ENCODE data around the gene SLC25A12. TPM values are rescaled to one million over a fixed set of nuclear protein-coding genes. Genes with fewer than 3 reads are reported as not detected.

The SLC25A12 gene
- total RNA-seq, 1 donor from 2014 or later, result 20.5 TPM

GRCh38 chr2:171798156-171798820, 95.8 kb downstream of the SLC25A12 start:
- TF ChIP-seq, protein P1, sequence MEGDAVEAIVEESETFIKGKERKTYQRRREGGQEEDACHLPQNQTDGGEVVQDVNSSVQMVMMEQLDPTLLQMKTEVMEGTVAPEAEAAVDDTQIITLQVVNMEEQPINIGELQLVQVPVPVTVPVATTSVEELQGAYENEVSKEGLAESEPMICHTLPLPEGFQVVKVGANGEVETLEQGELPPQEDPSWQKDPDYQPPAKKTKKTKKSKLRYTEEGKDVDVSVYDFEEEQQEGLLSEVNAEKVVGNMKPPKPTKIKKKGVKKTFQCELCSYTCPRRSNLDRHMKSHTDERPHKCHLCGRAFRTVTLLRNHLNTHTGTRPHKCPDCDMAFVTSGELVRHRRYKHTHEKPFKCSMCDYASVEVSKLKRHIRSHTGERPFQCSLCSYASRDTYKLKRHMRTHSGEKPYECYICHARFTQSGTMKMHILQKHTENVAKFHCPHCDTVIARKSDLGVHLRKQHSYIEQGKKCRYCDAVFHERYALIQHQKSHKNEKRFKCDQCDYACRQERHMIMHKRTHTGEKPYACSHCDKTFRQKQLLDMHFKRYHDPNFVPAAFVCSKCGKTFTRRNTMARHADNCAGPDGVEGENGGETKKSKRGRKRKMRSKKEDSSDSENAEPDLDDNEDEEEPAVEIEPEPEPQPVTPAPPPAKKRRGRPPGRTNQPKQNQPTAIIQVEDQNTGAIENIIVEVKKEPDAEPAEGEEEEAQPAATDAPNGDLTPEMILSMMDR (conservative IDR thresholded peaks at IDR 0.05), result no peak
- Mint-ChIP-seq H3K27ac (ENCODE audit: unreplicated experiment) (peak overlapping the region; percentile 74), H3K9me3 (no peaks in the 10 kb centered on the region), H3K4me3 (peak overlapping the region; percentile 23), H3K36me3 (ENCODE audit: low read depth) (no peaks in the 10 kb centered on the region), H3K27me3 (ENCODE audit: low read depth) (no peaks in the 10 kb centered on the region), H3K4me1 (peaks cover 61% of the 10 kb centered on the region)
- DNase-seq (ENCODE audit: low read depth, low spot score), result peak; percentile 36

- H3K27ac Mint-ChIP-seq (ENCODE audit: unreplicated experiment), result peak overlapping the region; percentile 65
Observed at GRCh38 chr2:171794918-171795317, 99.1 kb downstream of the SLC25A12 start.

GRCh38 chr2:171793691-171794678, 100.1 kb downstream of the SLC25A12 start:
- Mint-ChIP-seq H3K4me1 (peaks cover 64% of the 10 kb centered on the region), H3K27me3 (ENCODE audit: low read depth) (no peaks in the 10 kb centered on the region), H3K9me3 (no peaks in the 10 kb centered on the region), H3K36me3 (ENCODE audit: low read depth) (no peaks in the 10 kb centered on the region), H3K27ac (ENCODE audit: unreplicated experiment) (no peak overlapping the region), H3K4me3 (no peak overlapping the region)
- DNase-seq (ENCODE audit: low read depth, low spot score), result no peak
- TF ChIP-seq, protein P1 (conservative IDR thresholded peaks at IDR 0.05), result no peak

More at GRCh38 chr2:171794918-171795317, 99.1 kb downstream of the SLC25A12 start:
- DNase-seq (ENCODE audit: low read depth, low spot score), result no peak
- TF ChIP-seq, protein P1 (conservative IDR thresholded peaks at IDR 0.05), result no peak
- peaks cover 68% of the 10 kb centered on the region for H3K4me1 Mint-ChIP-seq
- H3K9me3 Mint-ChIP-seq, result no peaks in the 10 kb centered on the region
- no peaks in the 10 kb centered on the region for H3K36me3 Mint-ChIP-seq (ENCODE audit: low read depth)
- no peak overlapping the region for H3K4me3 Mint-ChIP-seq
- no peaks in the 10 kb centered on the region for H3K27me3 Mint-ChIP-seq (ENCODE audit: low read depth)

GRCh38 chr2:171792886-171793580, 101.0 kb downstream of the SLC25A12 start:
- no peak for DNase-seq (ENCODE audit: low read depth, low spot score)
- no peaks in the 10 kb centered on the region for H3K27me3 Mint-ChIP-seq (ENCODE audit: low read depth)
- H3K27ac Mint-ChIP-seq (ENCODE audit: unreplicated experiment), result peak overlapping the region; percentile 7
- no peak overlapping the region for H3K4me3 Mint-ChIP-seq
- no peaks in the 10 kb centered on the region for H3K9me3 Mint-ChIP-seq
- no peaks in the 10 kb centered on the region for H3K36me3 Mint-ChIP-seq (ENCODE audit: low read depth)
- TF ChIP-seq, protein P1 (conservative IDR thresholded peaks at IDR 0.05), result no peak
- H3K4me1 Mint-ChIP-seq, result peaks cover 62% of the 10 kb centered on the region

- no peak overlapping the region for H3K4me3 Mint-ChIP-seq
Observed at GRCh38 chr2:171792157-171792556, 101.9 kb downstream of the SLC25A12 start.

More at GRCh38 chr2:171792157-171792556, 101.9 kb downstream of the SLC25A12 start:
- H3K27me3 Mint-ChIP-seq (ENCODE audit: low read depth), result no peaks in the 10 kb centered on the region
- no peak overlapping the region for H3K27ac Mint-ChIP-seq (ENCODE audit: unreplicated experiment)
- no peaks in the 10 kb centered on the region for H3K36me3 Mint-ChIP-seq (ENCODE audit: low read depth)
- TF ChIP-seq, protein P1 (conservative IDR thresholded peaks at IDR 0.05), result no peak
- H3K4me1 Mint-ChIP-seq, result peaks cover 53% of the 10 kb centered on the region
- no peak for DNase-seq (ENCODE audit: low read depth, low spot score)
- H3K9me3 Mint-ChIP-seq, result no peaks in the 10 kb centered on the region
